ENCODE results near the gene IL31RA.
"Not testable (repeated sequence)": the region's sequence is repeated elsewhere in the genome, so short reads cannot be mapped to it uniquely, and the experiment has no call there.

DNA sequence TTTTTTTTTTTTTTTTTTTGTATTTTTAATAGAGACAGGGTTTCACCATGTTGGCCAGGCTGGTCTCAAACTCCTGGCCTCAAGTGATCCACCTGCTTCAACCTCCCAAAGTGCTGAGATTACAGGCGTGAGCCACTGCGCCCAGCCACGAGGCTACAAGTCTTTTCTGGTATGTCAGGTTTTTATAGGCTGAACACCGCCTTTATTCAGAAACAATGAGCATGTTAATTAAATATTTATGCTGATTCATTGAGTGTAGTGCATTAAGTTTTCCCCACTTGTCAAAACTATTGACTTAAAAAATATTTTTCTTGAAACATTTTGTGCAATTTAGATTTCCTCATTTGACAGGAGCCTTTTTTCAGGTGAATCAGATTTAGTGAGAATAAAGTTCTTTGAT is 35.2 kb upstream of the IL31RA start:
- not testable (repeated sequence) for TF ChIP-seq CREB1 (CRISPR knock-in tag; IDR thresholded peaks at IDR 0.05; ENCODE audit: low read depth); CTCF (conservative IDR thresholded peaks at IDR 0.05; ENCODE audit: low read depth in 2 of 2); EZH2phosphoT487 (IDR thresholded peaks at IDR 0.05; ENCODE audit: unreplicated experiment); POLR2AphosphoS5 (IDR thresholded peaks at IDR 0.05; ENCODE audit: low read depth); JUNB (IDR thresholded peaks at IDR 0.05; ENCODE audit: unreplicated experiment); EZH2 (IDR thresholded peaks at IDR 0.05; ENCODE audit: low read depth, unreplicated experiment); ZNF331 (CRISPR knock-in tag; IDR thresholded peaks at IDR 0.05; ENCODE audit: low read depth)
